ENCODE results near the gene MOK. TPM values are rescaled to one million over a fixed set of nuclear protein-coding genes. Genes with fewer than 3 reads are reported as not detected.
"Not testable (repeated sequence)": the region's sequence is repeated elsewhere in the genome, so short reads cannot be mapped to it uniquely, and the experiment has no call there.

The MOK gene
- total RNA-seq, 1 donor from 2014 or later, result 6.3 TPM

DNA sequence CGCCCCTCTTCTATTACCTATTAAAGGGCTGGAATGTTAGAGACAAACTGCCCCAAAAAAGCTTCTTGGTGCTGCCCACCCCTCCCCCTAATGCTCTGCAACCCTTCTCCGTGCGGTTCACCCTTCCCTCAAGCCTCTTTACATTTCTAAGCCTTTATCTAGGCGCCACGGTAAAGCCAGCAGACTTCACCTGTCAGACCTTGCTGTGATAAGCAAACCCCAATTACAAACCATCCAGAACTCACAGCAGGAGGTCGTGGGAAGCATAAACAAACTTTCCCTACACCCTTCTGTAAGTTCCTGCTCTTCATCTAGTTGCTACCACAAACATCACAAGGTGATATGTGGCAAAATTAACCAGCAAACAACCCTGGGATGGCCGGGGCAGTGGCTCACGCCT is 56.8 kb downstream of the MOK start:
- ATAC-seq (no peak), DNase-seq (no peak)
- Histone ChIP-seq H3K4me3 (no peak overlapping the region), H3K36me3 (peaks cover under 1% of the 10 kb centered on the region), H3K27ac (no peak overlapping the region), H3K27me3 (no peaks in the 10 kb centered on the region), H3K4me1 (no peaks in the 10 kb centered on the region), H3K9me3 (no peaks in the 10 kb centered on the region)
- TF ChIP-seq, protein P1, sequence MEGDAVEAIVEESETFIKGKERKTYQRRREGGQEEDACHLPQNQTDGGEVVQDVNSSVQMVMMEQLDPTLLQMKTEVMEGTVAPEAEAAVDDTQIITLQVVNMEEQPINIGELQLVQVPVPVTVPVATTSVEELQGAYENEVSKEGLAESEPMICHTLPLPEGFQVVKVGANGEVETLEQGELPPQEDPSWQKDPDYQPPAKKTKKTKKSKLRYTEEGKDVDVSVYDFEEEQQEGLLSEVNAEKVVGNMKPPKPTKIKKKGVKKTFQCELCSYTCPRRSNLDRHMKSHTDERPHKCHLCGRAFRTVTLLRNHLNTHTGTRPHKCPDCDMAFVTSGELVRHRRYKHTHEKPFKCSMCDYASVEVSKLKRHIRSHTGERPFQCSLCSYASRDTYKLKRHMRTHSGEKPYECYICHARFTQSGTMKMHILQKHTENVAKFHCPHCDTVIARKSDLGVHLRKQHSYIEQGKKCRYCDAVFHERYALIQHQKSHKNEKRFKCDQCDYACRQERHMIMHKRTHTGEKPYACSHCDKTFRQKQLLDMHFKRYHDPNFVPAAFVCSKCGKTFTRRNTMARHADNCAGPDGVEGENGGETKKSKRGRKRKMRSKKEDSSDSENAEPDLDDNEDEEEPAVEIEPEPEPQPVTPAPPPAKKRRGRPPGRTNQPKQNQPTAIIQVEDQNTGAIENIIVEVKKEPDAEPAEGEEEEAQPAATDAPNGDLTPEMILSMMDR (IDR thresholded peaks at IDR 0.05), result no peak
- intact Hi-C loops (cut with DNase I), result no loop called here

GRCh38 chr14:102246071-102246470 is 58.9 kb downstream of the MOK start:
- ATAC-seq (no peak), DNase-seq (no peak)
- Histone ChIP-seq H3K9me3 (no peaks in the 10 kb centered on the region), H3K36me3 (no peaks in the 10 kb centered on the region), H3K4me3 (no peak overlapping the region), H3K4me1 (no peaks in the 10 kb centered on the region), H3K27me3 (no peaks in the 10 kb centered on the region), H3K27ac (no peak overlapping the region)
- TF ChIP-seq, protein P1 (IDR thresholded peaks at IDR 0.05), result no peak
- intact Hi-C loops (cut with DNase I), result no loop called here

DNA sequence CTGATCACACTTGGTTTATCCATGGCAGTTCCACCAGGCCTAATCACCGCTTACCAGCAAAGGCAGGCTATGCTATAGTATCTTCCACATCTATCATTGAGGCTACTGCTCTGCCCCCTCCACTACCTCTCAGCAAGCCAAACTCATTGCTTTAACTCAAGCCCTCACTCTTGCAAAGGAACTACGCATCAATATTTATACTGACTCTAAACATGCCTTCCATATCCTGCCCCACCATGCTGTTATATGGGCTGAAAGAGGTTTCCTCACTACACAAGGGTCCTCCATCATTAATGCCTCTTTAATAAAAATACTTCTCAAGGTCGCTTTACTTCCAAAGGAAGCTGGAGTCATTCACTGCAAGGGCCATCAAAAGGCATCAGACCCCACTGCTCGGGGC is 61.2 kb downstream of the MOK start:
- intact Hi-C loops (cut with DNase I); DNase-seq; H3K9me3 ChIP-seq; H3K4me3 ChIP-seq; H3K4me1 ChIP-seq; H3K27ac ChIP-seq; ATAC-seq; H3K27me3 ChIP-seq; H3K36me3 ChIP-seq: not testable (repeated sequence)

GRCh38 chr14:102241147-102241546 is 63.8 kb downstream of the MOK start:
- Histone ChIP-seq H3K4me1 (no peaks in the 10 kb centered on the region), H3K27me3 (no peaks in the 10 kb centered on the region), H3K9me3 (no peaks in the 10 kb centered on the region), H3K4me3 (no peak overlapping the region), H3K27ac (no peak overlapping the region), H3K36me3 (no peaks in the 10 kb centered on the region)
- intact Hi-C loops (cut with DNase I), result no loop called here
- ATAC-seq (no peak), DNase-seq (no peak)
- TF ChIP-seq, protein P1 (IDR thresholded peaks at IDR 0.05), result no peak

DNA sequence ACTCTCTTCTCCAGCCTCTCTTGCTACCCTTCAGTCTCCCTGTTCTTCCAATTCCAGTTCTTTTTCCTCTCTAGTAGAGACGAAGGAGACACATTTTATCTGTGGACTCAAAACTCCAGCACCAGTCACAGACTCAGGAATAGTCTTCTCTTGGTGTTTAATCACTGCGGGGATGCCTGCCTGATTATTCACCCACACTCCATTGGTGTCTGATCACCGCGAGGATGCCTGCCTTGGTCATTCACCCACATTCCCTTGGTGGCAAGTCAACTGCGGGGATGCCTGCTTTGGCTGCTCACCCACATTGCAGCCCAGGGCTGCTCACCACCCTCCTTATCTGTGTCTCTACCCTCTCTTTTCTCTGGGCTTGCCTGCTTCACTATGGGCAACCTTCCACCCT is 64.5 kb downstream of the MOK start:
- ATAC-seq; H3K27me3 ChIP-seq; H3K4me3 ChIP-seq; H3K27ac ChIP-seq; H3K9me3 ChIP-seq; H3K4me1 ChIP-seq; H3K36me3 ChIP-seq; DNase-seq; intact Hi-C loops (cut with DNase I): not testable (repeated sequence)

- Histone ChIP-seq H3K27me3 (no peaks in the 10 kb centered on the region), H3K27ac (no peak overlapping the region), H3K9me3 (no peaks in the 10 kb centered on the region), H3K36me3 (no peaks in the 10 kb centered on the region), H3K4me3 (no peak overlapping the region), H3K4me1 (no peaks in the 10 kb centered on the region)
- DNase-seq (no peak), ATAC-seq (no peak)
- intact Hi-C loops (cut with DNase I), result no loop called here
- TF ChIP-seq, protein P1 (IDR thresholded peaks at IDR 0.05), result no peak
Observed at GRCh38 chr14:102239231-102239630, 65.7 kb downstream of the MOK start.

GRCh38 chr14:102238766-102239165 is 66.2 kb downstream of the MOK start:
- no peaks in the 10 kb centered on the region for H3K36me3 ChIP-seq
- H3K4me1 ChIP-seq, result no peaks in the 10 kb centered on the region
- no peak overlapping the region for H3K4me3 ChIP-seq
- DNase-seq (no peak), ATAC-seq (no peak)
- TF ChIP-seq, protein P1 (IDR thresholded peaks at IDR 0.05), result no peak
- intact Hi-C loops (cut with DNase I), result no loop called here
- H3K27ac ChIP-seq, result no peak overlapping the region
- H3K27me3 ChIP-seq, result no peaks in the 10 kb centered on the region
- no peaks in the 10 kb centered on the region for H3K9me3 ChIP-seq
